ENCODE results near the gene DAZAP1.

Gene DAZAP1

GRCh38 chr19:1460033-1460995 lies 52.9 kb downstream of the DAZAP1 start:
- no peak for DNase-seq

- DNase-seq, result no peak
Measured at GRCh38 chr19:1461862-1462261, 54.5 kb downstream of the DAZAP1 start.

GRCh38 chr19:1465191-1466016 lies 58.0 kb downstream of the DAZAP1 start:
- no peak for DNase-seq

GRCh38 chr19:1466018-1466460 lies 58.7 kb downstream of the DAZAP1 start:
- DNase-seq, result no peak

GRCh38 chr19:1466461-1467214 lies 59.3 kb downstream of the DAZAP1 start:
- no peak for DNase-seq

- no peak for DNase-seq
Measured at GRCh38 chr19:1467215-1467489, 59.8 kb downstream of the DAZAP1 start.

- DNase-seq, result no peak
Measured at GRCh38 chr19:1467490-1468273, 60.3 kb downstream of the DAZAP1 start.

- DNase-seq, result no peak
Measured at GRCh38 chr19:1468274-1468820, 61.0 kb downstream of the DAZAP1 start.

- DNase-seq, result no peak
Measured at GRCh38 chr19:1468821-1469254, 61.5 kb downstream of the DAZAP1 start.

- no peak for DNase-seq
Measured at GRCh38 chr19:1469255-1470054, 62.1 kb downstream of the DAZAP1 start.

GRCh38 chr19:1470055-1470304 lies 62.6 kb downstream of the DAZAP1 start:
- DNase-seq, result no peak

GRCh38 chr19:1470305-1471009 lies 63.1 kb downstream of the DAZAP1 start:
- DNase-seq, result peak; percentile 45

- peak; percentile 32 for DNase-seq
Measured at GRCh38 chr19:1471010-1471514, 63.7 kb downstream of the DAZAP1 start.

- DNase-seq, result no peak
Measured at GRCh38 chr19:1471515-1472160, 64.3 kb downstream of the DAZAP1 start.

GRCh38 chr19:1472231-1473084 lies 65.1 kb downstream of the DAZAP1 start:
- no peak for DNase-seq

GRCh38 chr19:1473085-1473851 lies 65.9 kb downstream of the DAZAP1 start:
- no peak for DNase-seq

- DNase-seq, result no peak
Measured at GRCh38 chr19:1474011-1474764, 66.8 kb downstream of the DAZAP1 start.

Measured in NCI-H748 treated with DMSO at 0.1 percent for 48 hours (cell line).